ENCODE results near the gene GNPNAT1. TPM values are rescaled to one million over a fixed set of nuclear protein-coding genes. Genes with fewer than 3 reads are reported as not detected.

Gene GNPNAT1
- total RNA-seq, 4 donors from 2014 or later: 9.4 to 27.3 (median 15.0) TPM

DNA sequence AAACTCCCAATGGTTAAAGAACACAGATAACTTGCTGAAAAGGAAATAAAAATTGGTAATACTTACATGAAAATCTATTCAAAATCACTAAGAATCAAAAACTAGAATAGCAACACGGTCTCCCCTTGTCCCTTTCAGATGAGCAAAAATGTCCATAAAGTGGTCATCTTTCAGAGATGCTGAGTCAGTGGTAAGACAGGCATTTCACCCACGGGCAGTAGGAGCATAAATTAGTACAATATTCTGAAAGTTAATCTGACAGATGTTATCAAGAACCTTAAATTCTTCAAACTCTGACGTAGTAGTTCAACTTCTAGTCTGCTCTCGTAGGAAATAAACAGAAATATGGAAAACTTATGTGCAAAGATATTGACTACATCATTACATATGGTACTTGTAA, 33.1 kb upstream of the GNPNAT1 start:
- TF ChIP-seq POLR2A (IDR thresholded peaks at IDR 0.05): no peak
- TF ChIP-seq, protein P1, sequence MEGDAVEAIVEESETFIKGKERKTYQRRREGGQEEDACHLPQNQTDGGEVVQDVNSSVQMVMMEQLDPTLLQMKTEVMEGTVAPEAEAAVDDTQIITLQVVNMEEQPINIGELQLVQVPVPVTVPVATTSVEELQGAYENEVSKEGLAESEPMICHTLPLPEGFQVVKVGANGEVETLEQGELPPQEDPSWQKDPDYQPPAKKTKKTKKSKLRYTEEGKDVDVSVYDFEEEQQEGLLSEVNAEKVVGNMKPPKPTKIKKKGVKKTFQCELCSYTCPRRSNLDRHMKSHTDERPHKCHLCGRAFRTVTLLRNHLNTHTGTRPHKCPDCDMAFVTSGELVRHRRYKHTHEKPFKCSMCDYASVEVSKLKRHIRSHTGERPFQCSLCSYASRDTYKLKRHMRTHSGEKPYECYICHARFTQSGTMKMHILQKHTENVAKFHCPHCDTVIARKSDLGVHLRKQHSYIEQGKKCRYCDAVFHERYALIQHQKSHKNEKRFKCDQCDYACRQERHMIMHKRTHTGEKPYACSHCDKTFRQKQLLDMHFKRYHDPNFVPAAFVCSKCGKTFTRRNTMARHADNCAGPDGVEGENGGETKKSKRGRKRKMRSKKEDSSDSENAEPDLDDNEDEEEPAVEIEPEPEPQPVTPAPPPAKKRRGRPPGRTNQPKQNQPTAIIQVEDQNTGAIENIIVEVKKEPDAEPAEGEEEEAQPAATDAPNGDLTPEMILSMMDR (IDR thresholded peaks at IDR 0.05): no peak
- intact Hi-C loops (cut with DNase I): loop anchor here (10.0 kb wide), 1 partner anchor 230 kb away; no protein-coding TSS in a partner anchor

GRCh38 chr14:52821805-52822250, 30.4 kb upstream of the GNPNAT1 start:
- Histone ChIP-seq H3K4me3 (no peak overlapping the region), H3K36me3 (no peaks in the 10 kb centered on the region), H3K27ac (no peak overlapping the region), H3K9me3 (no peaks in the 10 kb centered on the region), H3K4me1 (no peaks in the 10 kb centered on the region), H3K27me3 (no peaks in the 10 kb centered on the region)
- WGBS, 2 donors: 56 to 58% methylated on average over 7 of the region's 7 CpGs
- intact Hi-C loops (cut with DNase I): loop anchor here (10.0 kb wide), 1 partner anchor 233 kb away; no protein-coding TSS in a partner anchor
- DNase-seq: no peak
- TF ChIP-seq, protein P1 (IDR thresholded peaks at IDR 0.05): no peak
- TF ChIP-seq POLR2A (IDR thresholded peaks at IDR 0.05): no peak

More for the DNA sequence above, 33.1 kb upstream of the GNPNAT1 start:
- 39 to 45% methylated on average over 4 of the region's 4 CpGs for WGBS, 2 donors
- DNase-seq: no peak
- no peak overlapping the region for H3K27ac ChIP-seq
- no peaks in the 10 kb centered on the region for H3K27me3 ChIP-seq
- H3K36me3 ChIP-seq: no peaks in the 10 kb centered on the region
- H3K4me1 ChIP-seq: no peaks in the 10 kb centered on the region
- H3K9me3 ChIP-seq: no peaks in the 10 kb centered on the region
- H3K4me3 ChIP-seq: no peak overlapping the region

- H3K4me1 ChIP-seq: no peaks in the 10 kb centered on the region
- 86 to 100% methylated on average over 1 of the region's 1 CpG for WGBS, 2 donors
- no peak overlapping the region for H3K27ac ChIP-seq
- H3K27me3 ChIP-seq: no peaks in the 10 kb centered on the region
- H3K4me3 ChIP-seq: no peak overlapping the region
- TF ChIP-seq POLR2A (IDR thresholded peaks at IDR 0.05): no peak
- TF ChIP-seq, protein P1 (IDR thresholded peaks at IDR 0.05): no peak
- H3K36me3 ChIP-seq: no peaks in the 10 kb centered on the region
- H3K9me3 ChIP-seq: no peaks in the 10 kb centered on the region
- intact Hi-C loops (cut with DNase I): no loop called here
- no peak for DNase-seq
Observed at GRCh38 chr14:52808101-52808500, 16.7 kb upstream of the GNPNAT1 start.

GRCh38 chr14:52806115-52806514, 14.7 kb upstream of the GNPNAT1 start:
- 73 to 78% methylated on average over 4 of the region's 4 CpGs for WGBS, 2 donors
- intact Hi-C loops (cut with DNase I): no loop called here

GRCh38 chr14:52802597-52802996, 11.2 kb upstream of the GNPNAT1 start:
- WGBS, 2 donors: 46 to 51% methylated on average over 3 of the region's 3 CpGs
- H3K4me3 ChIP-seq: no peak overlapping the region
- no peaks in the 10 kb centered on the region for H3K4me1 ChIP-seq
- intact Hi-C loops (cut with DNase I): no loop called here
- no peaks in the 10 kb centered on the region for H3K36me3 ChIP-seq
- no peaks in the 10 kb centered on the region for H3K9me3 ChIP-seq
- H3K27me3 ChIP-seq: no peaks in the 10 kb centered on the region
- H3K27ac ChIP-seq: no peak overlapping the region
- DNase-seq: no peak
- no peak for TF ChIP-seq POLR2A (IDR thresholded peaks at IDR 0.05)
- TF ChIP-seq, protein P1 (IDR thresholded peaks at IDR 0.05): no peak

More at GRCh38 chr14:52806115-52806514, 14.7 kb upstream of the GNPNAT1 start:
- DNase-seq: no peak
- Histone ChIP-seq H3K27me3 (no peaks in the 10 kb centered on the region), H3K4me1 (no peaks in the 10 kb centered on the region), H3K36me3 (no peaks in the 10 kb centered on the region), H3K4me3 (no peak overlapping the region), H3K27ac (no peak overlapping the region), H3K9me3 (no peaks in the 10 kb centered on the region)
- TF ChIP-seq, protein P1 (IDR thresholded peaks at IDR 0.05): no peak
- TF ChIP-seq POLR2A (IDR thresholded peaks at IDR 0.05): no peak
